A549 treated with AZD2906 at 1 μM for 4 hours (cell line): Measurements from ENCODE around the gene EFTUD2. TPM values are rescaled to one million over a fixed set of nuclear protein-coding genes. Genes with fewer than 3 reads are reported as not detected.

ENCODE experiments used
- total RNA-seq: library from RNA; stranded (reverse); fragments of 200-300 nt; extraction: Qiagen RNA extraction; gene quantifications from 5 replicates; pipeline ENCODE4 v1.2.3, GENCODE V29; 2022

The EFTUD2 gene
- total RNA-seq = 127 to 175 TPM (median 138 TPM) in 5 replicates

GRCh38 chr17:44899074-44899782 lies at the start of gene EFTUD2:
EFTUD2 (minus strand) TSS chr17:44899445; CDS start chr17:44894521, 4,924 bp downstream.

GRCh38 chr17:44947461-44948314 lies 48.4 kb upstream of the EFTUD2 start, which contains the start of gene KIF18B:
KIF18B (minus strand) TSS chr17:44947773; CDS start chr17:44936344, 11,429 bp downstream.

GRCh38 chr17:44915321-44915726 lies 16.1 kb upstream of the EFTUD2 start, which contains the start of gene GFAP:
GFAP (minus strand) TSS chr17:44915500; CDS start chr17:44915486, 14 bp downstream.

DNA sequence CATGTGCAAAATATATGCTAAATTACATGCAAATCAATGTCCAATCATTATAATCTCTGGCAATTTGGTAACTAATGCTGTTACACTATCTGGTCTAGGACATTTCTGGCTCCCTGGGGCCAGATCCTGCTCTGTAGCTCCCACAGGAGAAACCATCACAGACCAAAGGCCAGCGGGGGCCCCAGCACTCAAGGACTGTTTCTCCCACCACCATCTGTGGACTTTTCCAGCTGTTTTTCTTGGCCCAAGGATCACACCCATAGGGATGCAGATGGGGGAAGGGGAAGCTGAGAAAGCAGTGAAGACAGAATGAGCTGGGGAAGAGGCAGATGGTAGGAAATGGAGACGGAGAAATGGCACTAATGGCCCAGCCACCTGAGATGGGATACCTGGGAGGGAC lies 51.7 kb downstream of the EFTUD2 start, which contains the start of gene HIGD1B:
Gene HIGD1B (plus strand): TSS at position 298 of the 400 bp plus-strand sequence. CDS start 270 bp downstream, outside the sequence.

DNA sequence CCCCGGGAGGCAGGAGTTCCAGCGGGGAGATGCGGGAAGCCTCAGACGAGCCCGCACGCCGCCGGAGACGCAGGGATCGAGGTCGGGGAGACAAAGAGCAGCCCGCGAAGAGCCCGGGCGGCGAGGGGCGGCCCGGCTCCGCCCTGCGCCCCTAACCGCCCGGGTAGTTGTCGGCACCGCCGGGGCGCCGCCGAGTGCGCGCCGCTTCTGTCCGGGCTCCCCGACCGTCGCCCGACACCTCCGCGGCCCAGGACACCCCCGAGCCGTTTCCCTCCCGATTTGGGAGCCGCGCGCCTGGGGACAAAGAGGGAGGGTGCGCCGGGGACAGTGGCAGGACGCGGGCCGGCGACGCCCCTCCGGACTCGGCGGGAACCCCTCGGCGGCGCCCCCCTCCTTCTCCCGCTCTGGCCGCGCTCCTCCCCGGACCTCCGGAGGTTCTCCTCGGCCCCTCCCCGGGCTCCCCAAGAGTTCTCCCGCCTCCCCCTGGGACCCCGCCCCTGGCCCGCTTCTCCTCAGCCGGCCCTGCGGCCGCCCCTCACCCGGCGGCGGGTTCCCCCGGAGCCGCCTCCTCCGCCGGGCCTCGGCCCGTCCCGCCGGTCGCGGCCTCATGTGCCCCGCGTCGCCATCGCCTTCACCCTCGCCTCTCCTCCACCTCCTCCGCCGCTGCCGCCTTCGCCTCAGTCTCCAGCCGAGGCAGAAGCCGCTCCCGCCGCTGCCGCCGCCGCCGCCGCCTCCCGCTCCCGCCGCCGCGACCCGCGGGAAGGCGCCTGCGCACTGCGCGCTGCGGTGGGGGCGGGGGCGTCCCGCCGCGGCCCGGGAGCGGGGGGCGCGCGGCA lies 69.5 kb downstream of the EFTUD2 start, which contains the start of gene GJC1:
Gene GJC1 (minus strand): TSS at position 765 of the 836 bp plus-strand sequence. CDS start 24,470 bp downstream, outside the sequence.

Other genes with a start within 250 kb of the EFTUD2 start
- gene MEIOC, start 243.0 kb downstream of the EFTUD2 start, total RNA-seq = 1.5 to 3.3 TPM (median 2.5 TPM) in 5 replicates
- 23.5 to 38.0 TPM (median 26.7 TPM) in 5 replicates for gene CCDC43, start 209.7 kb downstream of the EFTUD2 start, total RNA-seq
- 22.2 to 25.4 TPM (median 23.0 TPM) in 5 replicates for gene DBF4B, start 190.8 kb downstream of the EFTUD2 start, total RNA-seq
- gene ADAM11, start 140.5 kb downstream of the EFTUD2 start, total RNA-seq = 1.8 to 2.6 TPM (median 1.9 TPM) in 5 replicates
- gene GJC1, start 69.2 kb downstream of the EFTUD2 start, total RNA-seq = 23.1 to 30.1 TPM (median 26.1 TPM) in 5 replicates
- gene HIGD1B, start 51.6 kb downstream of the EFTUD2 start, total RNA-seq = not detected in 5 replicates
- 0.36 to 0.66 TPM (median 0.57 TPM) in 5 replicates for gene GFAP, start 16.1 kb upstream of the EFTUD2 start, total RNA-seq
- gene KIF18B, start 48.3 kb upstream of the EFTUD2 start, total RNA-seq = 30.5 to 38.1 TPM (median 36.8 TPM) in 5 replicates
- gene C1QL1, start 68.9 kb upstream of the EFTUD2 start, total RNA-seq = 15.1 to 35.0 TPM (median 30.3 TPM) in 5 replicates
- 16.2 to 19.9 TPM (median 16.7 TPM) in 5 replicates for gene DCAKD, start 152.2 kb upstream of the EFTUD2 start, total RNA-seq
- gene NMT1, start 161.9 kb upstream of the EFTUD2 start, total RNA-seq = 147 to 397 TPM (median 154 TPM) in 5 replicates
- gene PLCD3, start 233.1 kb upstream of the EFTUD2 start, total RNA-seq = 126 to 190 TPM (median 170 TPM) in 5 replicates
- gene ACBD4, start 236.2 kb upstream of the EFTUD2 start, total RNA-seq = 6.4 to 7.7 TPM (median 7.5 TPM) in 5 replicates
- gene HEXIM1, start 249.0 kb upstream of the EFTUD2 start, total RNA-seq = 38.3 to 50.5 TPM (median 45.4 TPM) in 5 replicates